GM12874 (cell line): ENCODE measurements around the gene GCA.

Experiments
- TF ChIP-seq, protein P1 (sequence below): IDR thresholded peaks from 2 replicates; pipeline ENCODE4 v1.5.1; 2011; ENCODE audit warnings: low read depth, mild to moderate bottlenecking, control low read depth, low read length, moderate library complexity; ENCODE audit not compliant: insufficient read depth

The GCA gene

DNA sequence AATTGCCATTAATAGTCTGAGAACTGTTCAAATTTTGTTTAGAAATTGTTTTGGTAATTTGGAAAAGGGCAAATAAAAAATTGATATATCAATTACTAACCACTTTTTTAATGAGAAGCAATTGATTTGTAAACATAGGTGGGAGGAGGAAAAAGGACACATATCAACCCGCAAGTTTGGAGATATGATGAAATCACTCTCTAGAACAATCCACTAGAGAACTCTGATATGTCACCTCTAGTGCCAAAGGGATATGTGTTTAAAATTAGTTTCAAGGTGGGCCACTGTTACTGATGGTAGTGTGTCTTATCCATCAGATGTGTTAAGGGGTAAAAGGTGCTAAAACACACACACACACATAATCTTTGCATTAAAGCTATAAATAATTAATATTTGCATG lies 42.1 kb upstream of the GCA start:
- TF ChIP-seq, protein P1, sequence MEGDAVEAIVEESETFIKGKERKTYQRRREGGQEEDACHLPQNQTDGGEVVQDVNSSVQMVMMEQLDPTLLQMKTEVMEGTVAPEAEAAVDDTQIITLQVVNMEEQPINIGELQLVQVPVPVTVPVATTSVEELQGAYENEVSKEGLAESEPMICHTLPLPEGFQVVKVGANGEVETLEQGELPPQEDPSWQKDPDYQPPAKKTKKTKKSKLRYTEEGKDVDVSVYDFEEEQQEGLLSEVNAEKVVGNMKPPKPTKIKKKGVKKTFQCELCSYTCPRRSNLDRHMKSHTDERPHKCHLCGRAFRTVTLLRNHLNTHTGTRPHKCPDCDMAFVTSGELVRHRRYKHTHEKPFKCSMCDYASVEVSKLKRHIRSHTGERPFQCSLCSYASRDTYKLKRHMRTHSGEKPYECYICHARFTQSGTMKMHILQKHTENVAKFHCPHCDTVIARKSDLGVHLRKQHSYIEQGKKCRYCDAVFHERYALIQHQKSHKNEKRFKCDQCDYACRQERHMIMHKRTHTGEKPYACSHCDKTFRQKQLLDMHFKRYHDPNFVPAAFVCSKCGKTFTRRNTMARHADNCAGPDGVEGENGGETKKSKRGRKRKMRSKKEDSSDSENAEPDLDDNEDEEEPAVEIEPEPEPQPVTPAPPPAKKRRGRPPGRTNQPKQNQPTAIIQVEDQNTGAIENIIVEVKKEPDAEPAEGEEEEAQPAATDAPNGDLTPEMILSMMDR, result no peak

DNA sequence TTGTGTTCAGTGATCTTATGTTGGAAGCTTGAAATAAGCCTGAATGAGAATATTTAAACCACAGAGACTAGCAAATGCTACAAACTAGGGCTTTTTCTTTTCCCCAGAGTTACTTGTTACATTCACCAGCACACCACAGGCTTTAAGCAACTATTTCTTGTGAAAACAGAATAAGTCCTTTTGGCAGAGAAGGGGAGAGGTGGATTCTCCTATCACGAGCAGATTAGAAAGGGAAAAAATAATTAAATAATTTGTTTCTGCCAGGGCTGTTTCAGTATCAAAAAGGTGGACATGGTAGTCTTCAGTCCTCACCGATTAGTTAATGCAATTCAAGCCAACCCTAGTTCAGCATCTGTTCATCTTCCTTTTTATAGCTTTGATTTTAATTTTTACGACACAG lies 38.0 kb upstream of the GCA start:
- TF ChIP-seq, protein P1, result no peak

DNA sequence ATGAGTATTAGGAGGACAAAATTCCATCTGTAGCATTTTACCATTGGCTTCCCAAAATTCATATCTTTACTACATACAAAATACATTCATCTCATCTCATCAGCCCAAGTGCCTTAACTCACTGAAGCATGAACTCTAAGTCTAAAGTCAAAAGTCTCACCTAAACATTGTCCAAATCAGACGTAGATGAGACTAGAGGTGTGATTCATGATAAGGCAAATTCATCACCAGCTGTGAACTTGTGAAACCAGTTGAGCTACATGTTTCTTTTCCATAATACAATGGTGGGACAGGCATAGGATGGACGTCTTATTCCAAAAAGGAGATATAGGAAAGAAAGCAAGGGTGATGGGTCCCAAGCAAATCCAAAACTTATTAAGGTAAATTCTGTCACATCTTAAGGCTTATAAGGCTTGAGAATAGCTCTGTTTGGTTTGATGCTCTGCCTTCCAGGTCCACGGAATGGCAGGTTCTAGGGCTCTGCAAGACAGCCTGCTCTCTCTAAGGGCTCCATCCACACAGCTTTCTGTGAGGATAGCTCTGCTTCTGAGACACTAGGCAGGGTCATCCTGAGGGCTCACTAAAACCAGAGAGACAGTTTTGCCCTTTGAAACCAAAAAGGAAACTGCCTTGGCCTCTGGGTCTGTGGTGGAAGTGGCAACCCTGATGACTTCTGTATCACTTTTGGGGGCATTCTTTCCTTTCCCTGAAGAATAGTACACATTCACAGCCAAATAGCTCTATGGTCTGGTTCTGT lies 35.0 kb upstream of the GCA start:
- TF ChIP-seq, protein P1, result no peak

DNA sequence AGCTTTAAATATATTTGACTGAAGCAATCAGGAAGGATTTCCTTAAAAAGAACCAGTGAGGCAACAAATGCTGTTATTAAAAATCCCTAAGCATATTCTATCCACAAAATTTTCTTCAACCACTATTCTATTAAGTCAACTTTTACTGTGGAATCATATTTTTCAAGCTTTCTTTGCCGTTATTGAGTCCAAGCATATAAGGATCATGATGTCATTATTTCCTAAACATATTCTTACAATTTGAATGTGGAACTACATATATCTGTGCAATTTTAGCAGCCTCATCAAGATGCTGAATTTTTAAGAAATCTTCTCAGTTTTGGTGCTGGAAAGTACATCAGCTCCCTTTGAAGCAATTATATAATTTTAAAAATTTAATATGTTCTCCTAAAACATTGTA lies 31.1 kb upstream of the GCA start:
- TF ChIP-seq, protein P1, result no peak

DNA sequence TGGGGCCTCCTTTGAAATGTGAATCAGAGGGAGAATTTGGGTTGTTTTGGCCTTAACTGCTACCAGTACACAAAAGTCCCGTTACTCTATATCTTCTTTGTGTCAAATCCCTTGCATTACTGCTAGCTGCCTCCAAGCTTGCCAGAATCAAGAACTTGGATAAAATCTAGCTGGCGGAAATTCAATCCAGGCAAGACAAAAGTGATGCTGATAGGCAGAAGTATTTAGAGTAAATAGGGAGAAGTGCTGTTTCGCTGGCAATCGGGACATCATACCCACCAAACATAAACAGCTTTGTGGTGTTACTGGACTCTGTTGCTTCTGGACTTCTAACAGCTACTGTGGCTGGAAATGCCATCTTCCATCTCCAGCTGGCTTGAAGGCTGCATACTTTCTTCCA lies 28.0 kb upstream of the GCA start:
- TF ChIP-seq, protein P1, result no peak

DNA sequence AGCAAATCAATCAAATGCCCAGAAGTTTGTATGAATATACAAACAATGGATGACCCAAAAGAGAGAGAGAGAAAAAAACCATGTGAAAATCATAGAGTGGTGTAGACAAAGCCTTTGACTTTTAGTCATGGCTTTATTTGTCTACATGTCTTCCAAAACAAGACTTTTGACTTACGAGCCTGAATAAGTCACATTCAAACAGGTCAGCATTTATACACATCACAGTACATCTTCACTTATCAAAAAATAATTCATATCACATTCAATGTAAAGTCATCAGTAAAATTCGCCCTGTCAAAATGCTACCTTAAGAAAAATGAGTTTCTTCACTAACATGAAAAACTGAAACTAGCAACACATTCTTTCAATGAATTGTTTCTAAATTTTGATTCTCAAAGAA lies 27.3 kb upstream of the GCA start:
- TF ChIP-seq, protein P1, result no peak

DNA sequence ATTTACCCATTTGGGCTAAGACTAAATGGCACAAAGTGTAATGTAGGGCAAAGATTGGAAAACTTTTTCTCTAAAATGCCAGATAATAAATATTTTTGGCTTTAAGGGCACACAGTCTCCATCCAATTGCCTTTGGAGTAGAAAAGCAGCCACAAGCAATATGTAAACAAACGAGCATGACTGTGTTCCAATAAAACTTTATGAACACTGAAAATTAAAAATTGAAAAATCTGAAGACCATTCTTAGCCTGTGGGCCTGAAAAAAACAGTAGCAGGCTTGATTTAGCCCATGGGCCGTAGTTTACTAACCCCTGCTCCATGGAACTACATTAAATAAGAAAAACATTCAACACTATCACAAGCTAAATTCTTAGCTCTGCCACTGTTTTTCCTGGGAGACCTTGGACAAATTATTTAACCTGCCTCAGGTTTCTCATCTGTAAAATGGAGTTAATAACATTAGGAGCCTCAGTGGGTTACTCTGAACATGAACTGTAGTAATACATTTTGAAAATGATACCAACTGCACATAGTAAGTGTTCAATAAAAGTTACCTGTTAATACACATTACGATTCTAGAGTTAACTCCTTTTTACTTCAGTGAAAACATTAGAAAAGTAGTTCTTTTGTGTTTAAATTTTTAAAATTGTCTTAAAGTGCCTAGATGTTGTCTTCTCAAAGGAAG lies 26.7 kb upstream of the GCA start:
- TF ChIP-seq, protein P1, result no peak
